HG03342 (cell line): Measurements from ENCODE around the gene DYDC2.
"Not testable (repeated sequence)": the region's sequence is repeated elsewhere in the genome, so short reads cannot be mapped to it uniquely, and the experiment has no call there.

Experiments used
- ATAC-seq: cut with Tn5 transposase; IDR thresholded peaks from one replicate; pipeline ENCODE4 v1.9.1; 2021; ENCODE audit warnings: mild to moderate bottlenecking, moderate library complexity; ENCODE audit not compliant: unreplicated experiment

DYDC2 gene, protein sequence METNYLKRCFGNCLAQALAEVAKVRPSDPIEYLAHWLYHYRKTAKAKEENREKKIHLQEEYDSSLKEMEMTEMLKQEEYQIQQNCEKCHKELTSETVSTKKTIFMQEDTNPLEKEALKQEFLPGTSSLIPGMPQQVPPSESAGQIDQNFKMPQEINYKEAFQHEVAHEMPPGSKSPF

DNA sequence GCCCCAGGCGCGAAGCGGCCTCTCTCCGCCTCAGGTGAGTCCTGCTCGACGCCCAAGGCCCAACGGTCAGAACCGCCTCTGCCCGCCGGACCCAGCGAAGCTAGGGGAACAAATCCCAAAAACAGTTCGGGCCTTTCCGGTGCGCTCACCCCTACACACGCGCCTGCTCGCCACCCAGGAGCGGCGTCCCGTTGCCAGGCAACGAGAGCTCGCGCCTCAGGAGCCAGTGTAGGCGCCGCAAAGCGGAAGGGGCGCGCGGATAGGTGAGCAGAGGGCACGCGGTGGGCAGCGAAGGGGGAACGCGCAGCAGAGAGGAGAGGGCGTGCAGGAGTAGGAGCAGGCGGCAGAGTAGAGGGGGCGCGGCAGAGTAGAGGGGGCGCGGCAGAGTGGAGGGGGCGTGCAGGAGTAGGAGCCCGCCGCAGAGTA is at the start of gene DYDC2, which contains the start of gene DYDC1:
TSS of gene DYDC2 (plus strand) at position 219 of the 426 bp plus-strand sequence. CDS start 5,663 bp downstream, outside the sequence.
TSS of gene DYDC1 (minus strand) at position 193 of the 426 bp plus-strand sequence. CDS start 4,154 bp downstream, outside the sequence.
- ATAC-seq = peak; percentile 77

DNA sequence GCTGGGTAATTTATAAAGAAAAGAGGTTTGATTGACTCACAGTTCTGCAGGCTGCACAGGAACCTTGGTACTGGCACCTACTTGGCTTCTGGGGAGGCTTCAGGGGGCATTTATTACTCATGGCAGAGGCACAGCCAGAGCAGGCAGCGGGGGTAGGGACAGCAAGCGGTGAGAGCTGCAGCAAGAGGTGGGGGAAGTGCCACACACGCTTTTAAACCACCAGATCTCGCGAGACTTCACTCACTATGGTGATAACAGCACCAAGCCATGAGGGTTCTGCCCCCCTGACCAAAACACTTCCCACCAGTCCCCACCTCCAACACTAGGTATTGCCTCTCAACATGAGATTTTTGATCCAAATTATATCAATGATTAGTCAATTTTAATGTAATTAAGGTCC is 43.1 kb upstream of the DYDC2 start:
- no peak for ATAC-seq

DNA sequence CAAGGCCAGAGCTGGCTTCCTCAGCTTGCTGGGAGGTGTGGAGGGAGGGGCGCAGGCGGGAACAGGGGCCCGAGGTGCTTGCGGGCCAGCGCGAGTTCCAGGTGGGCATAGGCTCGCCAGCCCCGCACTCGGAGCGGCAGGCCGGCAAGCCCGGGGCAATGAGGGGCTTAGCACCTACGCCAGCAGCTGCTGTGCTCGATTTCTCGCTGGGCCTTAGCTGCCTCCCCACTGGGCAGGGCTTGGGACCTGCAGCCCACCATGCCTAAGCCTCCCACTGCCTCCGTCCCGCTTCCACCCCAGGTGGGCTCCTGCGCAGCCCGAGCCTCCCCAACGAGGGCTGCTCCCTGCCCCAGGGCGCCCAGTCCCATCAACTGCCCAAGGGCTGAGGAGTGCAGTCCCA is 41.2 kb upstream of the DYDC2 start:
- no peak for ATAC-seq

DNA sequence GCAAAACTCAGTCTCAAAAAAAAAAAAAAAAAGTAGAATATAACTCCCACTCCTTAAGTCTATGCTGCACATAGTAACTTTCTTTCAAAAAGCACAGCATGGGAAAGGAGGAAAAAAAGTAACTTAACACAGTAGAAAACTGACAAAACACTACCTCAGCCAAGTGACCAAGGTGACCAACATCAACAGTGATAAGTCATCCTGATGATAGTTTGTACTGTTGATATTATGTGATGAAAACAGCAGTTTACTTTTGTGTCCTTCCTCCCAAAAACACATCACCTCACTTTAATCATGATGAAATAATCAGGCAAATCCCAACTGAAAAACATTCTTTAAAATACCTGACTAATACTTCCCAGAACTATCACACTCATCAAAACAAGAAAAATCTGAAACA is 37.8 kb upstream of the DYDC2 start:
- no peak for ATAC-seq

DNA sequence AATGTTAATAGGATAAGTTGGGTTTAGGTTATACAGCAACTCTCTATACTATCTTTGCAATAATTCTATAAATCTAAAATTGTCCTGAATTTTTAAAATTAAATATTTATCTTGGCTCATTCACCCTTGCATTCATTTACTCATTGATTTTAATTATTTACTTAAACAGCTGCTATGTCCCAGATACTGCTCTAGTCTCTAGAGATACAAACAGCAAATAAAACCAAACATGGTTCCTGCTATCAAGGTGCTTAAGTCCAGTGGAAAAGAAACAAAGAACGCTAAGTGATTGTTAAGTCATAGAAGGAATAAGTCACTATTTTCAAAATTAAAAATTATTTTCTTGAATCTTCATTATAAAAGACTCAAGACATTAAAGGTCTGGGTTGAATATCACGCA is 37.3 kb upstream of the DYDC2 start:
- ATAC-seq = no peak

DNA sequence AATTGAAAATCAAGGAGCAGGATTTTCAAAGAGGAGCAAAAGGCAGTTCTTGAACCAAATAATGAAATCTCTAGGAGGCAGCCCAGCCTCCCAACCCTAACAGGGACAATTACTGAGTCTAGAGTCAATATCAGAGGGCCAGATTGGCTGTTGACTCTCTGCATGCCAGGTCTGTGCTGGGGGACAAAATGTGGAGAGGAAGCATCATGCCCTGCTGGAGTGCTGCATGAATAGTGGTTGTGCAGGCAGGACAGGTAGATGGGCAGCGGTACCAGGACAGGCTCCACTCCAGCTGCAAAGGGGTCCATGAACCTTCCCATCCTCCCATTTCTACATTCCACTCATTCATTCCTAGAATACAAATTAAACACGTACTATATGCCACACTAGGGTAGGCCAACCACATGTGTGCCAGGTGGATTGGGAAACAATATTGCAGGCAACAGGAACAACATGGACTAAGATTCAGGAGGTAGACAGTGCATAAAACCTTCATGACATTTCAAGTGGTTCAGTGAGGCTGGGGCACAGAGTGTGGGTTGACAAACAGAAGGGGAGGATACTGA is 36.8 kb upstream of the DYDC2 start:
- ATAC-seq = no peak

DNA sequence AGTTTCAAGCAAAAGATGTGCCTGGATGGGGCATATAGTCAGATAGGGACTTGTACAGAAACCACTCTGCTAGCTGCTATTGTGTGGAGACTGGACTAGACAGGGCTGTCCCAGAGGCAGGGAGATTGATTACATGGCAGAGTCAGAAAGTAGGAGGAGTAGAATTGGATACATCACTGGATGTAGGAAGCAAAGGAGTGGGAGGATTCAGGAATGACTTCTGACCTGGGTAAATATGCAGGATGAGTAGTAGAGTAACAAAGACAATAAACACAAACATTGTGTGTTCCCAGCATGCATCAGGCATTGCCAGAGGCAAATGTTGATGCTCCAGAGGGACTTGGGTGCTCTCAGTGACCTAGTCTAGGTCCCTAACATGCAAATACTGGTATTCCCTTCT is 36.2 kb upstream of the DYDC2 start:
- no peak for ATAC-seq

DNA sequence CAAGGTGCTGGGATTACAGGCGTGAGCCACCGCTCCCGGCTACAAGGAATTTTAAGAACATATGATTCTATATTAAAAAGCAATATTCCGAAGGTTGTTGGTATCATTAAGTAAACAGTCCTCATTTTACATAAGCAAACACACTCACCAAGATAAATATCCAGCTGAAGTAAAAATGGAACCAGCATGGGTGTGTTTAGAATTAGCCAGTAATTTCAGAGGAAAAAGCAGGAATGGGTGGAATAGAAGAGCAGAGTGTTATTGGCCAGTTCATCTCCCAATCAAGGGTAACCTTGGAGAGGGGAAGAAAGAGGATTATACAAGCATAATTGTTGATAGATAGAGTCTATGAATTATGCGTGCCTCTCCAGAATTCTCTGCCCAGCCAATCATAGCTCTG is 35.4 kb upstream of the DYDC2 start:
- no peak for ATAC-seq

DNA sequence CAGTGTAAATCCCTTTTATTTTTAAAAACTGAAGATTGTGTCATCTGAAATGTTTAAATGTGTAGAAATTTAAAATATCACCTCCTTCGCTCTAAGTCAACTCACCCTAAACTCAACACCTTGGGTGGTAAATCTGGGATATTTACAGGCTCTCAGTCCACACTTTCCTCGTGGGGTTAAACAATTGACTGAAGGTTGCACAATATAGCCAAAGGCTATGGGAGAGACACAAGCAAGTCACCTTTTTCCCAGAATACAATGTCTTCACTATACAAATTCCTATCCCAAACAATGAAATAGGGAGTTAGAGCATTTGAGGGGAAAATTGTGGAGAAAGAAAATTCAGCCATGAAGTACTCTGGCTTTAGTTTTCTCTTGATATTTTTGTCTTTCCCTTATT is 34.4 kb upstream of the DYDC2 start:
- no peak for ATAC-seq

DNA sequence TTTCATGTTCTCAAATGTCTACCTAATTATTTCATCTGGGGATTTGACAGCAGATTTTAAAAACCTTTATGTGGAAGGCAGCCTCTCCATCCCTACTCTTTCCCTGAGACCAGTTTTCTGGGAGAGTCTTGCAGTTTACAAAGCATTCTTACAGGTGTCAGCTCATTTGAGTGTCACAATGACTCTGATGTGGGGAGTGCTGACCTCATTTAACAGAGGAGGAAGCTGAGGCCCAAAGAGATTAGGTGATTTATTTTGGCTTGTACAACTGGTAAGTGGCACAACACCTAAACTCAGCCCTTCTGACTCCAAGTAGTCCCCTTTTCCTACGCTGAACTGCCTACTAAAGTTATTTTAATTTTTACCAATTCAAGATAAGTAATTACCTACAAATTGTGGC is 33.9 kb upstream of the DYDC2 start:
- no peak for ATAC-seq

DNA sequence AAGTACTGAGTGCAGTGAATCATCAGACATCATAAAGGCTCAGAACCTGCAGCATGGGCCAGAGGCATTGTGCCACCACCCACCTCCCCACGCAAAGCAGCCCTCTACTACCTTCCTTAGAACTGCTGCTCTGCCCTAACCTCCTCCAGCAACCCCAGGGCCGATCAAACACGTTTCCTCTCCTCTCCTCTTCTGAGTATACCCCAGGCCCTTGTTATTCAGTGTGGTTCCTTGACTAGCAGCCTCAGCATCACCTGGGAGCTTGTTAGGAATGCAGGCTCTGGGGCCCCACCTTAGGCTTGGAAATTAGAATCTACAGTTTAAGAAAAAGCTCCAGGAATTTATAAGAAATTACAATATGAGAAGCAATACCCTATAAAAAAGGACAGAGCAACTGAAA is 33.3 kb upstream of the DYDC2 start:
- ATAC-seq = no peak

DNA sequence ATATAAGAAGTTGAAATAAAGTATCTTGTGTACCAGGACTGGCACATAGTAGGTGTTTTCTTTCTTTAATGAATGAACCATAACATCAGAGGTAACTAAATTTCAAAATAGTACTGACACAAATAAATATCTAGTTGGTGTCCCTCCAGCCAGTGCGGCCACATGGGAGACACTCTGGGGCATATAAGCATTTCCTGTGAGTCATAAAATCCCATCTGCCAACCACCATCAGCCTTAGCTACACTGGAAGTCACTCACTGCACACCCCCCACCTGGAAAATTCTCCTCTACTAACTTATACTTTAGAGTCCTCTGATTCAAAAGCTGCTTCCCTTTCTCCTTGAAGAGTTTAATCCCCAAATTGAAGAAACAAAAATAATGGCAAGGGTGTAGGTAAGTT is 32.5 kb upstream of the DYDC2 start:
- ATAC-seq = no peak

DNA sequence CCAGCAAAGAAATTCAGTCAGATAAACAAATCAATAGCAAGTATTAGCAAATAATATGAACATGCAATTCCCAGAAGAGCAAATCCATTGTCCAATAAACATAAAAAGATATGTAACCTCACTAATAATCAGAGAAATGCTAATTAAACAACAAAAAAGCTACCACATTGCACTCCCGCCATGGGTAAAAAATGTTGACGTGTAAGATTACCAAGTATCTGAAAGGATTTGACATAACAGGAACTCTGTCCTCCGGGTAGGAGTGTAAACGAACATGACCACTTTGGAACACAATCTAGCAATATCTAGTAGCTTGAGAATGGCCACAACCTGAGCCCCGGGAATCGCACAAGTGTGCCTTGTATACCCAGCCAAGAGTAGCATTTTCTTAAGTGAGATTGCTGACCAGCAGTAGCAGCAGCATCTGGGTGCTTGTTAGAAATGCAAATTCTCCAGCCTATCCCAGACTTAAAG is 31.7 kb upstream of the DYDC2 start:
- ATAC-seq = no peak

DNA sequence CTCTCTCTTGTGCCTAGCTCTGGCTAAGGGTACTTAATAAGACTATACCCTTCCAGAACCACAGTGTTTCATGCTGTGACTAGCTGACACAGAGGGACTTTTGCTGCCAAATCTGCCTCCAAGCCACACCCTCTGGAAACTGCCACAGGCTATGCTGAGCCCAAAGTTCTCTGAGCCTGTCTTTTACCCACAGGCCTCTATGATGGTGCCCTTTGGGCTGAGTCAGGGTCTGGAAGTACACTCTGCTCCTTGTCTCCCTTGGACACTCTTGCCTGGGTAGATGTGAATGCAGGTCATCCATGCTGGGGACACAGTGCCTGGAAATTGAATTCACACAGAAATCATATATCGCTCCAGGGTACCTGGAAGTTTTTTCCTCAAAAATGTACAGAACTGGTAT is 22.6 kb upstream of the DYDC2 start:
- ATAC-seq = no peak

DNA sequence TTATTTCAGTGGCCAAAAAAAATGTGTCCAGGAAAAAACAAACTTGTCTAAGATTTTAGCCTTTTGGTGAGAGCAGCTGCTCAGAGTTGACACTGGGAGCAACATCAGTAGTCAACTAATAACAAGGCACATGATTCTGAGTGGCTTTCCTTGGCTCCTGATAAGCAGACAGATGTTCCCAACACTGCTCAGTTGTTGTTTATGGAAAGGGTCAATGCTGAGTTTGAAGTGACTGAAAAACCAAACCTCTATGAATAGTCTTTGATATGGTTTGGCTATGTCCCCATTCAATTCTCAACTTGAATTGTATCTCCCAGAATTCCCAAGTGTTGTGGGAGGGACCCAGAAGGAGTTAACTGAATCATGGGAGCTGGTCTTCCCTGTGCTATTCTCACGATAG is 12.3 kb upstream of the DYDC2 start:
- no peak for ATAC-seq

DNA sequence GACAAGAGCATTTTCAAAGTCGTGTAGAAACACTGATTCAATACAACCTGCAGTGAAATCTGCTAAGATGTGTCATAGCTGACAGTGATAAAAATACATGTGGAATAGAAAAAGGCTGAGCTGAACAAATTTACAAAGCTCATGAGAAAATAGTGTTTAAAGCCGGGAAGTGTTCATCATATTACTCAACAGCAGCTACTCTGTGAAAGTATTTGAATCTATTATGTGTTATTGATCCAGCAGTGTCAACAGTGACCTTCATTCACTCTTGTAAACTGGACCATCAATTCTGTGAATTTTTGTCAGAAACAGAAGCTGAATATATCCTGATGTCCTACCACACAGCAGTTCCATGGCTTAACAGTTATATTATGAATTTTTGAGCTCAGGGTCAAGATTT is 11.7 kb upstream of the DYDC2 start:
- no peak for ATAC-seq

DNA sequence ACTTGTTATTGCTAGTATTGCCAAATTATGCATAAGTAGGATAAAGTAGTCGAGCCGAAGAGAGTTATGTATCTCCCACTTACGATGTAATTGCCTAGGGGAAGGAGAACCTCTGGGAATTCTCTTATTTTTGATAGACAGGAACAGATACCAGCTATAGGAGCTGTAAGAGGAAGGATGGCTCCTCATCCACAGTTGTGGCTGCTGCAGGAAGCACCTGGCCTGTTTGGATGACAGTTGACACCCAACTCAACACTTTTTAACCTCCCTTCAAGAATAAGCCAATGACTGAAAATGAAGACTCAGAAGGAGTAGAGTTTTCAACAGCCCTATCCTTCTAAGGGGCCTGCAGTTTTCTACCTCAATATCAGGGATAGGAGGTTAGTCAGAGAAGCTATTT is 6.3 kb upstream of the DYDC2 start:
- ATAC-seq = no peak

DNA sequence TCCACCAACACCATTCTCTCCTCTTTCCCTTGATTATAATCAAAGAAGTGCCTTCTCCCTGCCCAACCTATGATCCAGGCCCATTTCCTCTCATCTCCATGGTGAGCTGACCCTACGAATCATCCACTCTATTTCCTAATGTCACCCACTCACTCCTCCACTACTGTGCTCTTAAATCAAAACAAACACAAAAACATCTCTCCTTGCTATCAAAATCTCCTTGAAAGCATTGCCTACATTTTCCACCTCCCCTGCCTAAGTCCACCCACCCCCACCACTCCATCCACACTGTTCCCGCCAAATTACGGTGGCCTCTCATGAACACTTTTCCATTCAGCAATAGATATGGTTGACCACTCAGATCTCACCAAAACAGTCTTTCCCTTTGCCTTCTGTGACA is 5.4 kb upstream of the DYDC2 start:
- no peak for ATAC-seq

DNA sequence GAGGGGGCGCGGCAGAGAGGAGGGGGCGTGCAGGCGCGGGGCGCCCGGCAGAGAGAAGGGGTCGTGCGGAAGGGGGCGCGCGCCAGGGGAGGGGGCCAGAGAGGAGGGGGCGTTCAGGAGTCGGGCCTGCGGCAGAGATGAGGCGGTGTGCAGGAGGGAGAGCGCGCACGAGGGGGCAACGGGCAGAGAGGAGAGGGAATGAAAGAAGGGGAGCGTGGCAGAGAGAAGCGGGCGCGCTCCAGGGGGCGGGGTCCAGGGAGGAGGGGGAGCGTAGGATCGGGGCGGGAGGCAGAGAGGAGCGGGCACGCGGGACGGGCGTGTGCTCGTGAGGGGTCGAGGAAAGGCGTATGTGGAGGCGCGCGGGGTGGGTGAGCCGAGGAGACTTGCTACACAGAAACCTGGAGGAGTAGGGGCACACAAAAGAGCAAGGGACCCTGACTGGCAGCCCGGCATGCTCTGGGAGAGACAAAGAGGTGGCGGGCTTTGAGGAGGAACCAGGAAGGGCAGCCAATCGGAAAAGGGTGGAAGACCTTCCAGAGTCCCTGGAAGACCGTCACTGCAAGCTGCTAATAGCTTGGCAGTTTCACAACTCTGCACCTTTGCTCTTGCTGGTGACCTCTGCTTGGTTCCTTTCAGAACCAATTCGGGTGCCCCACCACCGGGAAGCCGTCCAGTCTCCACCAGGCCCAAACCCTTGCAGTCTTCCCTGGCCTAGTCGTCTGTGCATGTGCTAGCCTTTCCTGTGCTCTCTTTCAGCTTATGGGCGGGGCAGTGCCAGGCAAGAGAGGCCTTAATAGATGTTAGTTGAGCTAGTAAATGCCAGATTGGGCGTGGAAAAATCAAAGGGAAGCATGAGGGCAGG is 639 bp downstream of the DYDC2 start:
- no peak for ATAC-seq

DNA sequence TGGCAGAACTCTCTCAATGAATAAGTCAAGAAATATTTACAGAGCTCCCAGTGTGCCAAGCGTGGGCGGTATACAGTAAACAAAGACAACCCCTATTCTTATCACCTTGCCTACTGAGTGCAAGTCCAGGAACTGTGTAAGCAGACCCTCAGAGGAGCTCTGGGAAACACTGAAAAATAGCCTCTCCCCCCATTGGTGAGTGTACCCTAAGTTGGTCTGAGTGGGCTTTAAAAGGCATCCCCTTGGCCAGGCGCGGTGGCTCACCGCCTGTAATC is 1.2 kb downstream of the DYDC2 start:
- ATAC-seq = no peak

DNA sequence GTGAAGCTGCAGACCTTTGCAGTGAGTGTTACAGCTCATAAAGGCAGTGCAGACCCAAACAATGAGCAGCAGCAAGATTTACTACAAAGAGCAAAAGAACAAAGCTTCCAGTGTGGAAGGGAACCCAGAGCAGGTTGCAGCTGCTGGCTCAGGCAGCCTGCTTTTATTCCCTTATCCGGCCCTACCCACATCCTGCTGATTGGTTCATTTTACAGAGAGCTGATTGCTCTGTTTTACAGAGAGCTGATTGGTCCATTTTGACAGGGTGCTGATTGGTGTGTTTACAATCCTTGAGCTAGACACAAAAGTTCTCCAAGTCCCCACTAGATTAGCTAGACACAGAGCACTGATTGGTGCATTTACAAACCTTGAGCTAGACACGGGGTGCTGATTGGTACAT is 2.3 kb downstream of the DYDC2 start:
- not testable (repeated sequence) for ATAC-seq

DNA sequence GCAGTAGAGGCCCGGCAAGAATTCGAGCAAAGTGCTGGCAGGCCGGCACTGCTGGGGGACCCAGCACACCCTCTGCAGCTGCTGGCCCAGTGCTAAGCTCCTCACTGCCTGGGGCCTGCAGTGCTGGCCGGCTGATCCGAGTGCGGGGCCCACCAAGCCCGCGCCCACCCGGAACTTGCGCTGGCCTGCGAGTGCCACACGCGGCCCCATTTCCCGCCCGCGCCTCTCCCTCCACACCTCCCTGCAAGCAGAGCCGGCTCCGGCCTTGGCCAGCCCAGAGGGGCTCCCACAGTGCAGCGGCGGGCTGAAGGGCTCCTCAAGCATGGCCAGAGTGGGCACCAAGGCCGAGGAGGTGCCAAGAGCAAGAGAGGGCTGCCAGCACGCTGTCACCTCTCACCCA is 3.1 kb downstream of the DYDC2 start:
- no peak for ATAC-seq
